SK-N-SH treated with all-trans-retinoic acid at 6 μM for 48 hours (cell line): ENCODE results near the gene PITRM1.

Experiments
- ATAC-seq: fragments of 200-7000 bp; cut with Tn5 transposase; 3 replicates; pipeline ENCODE4 v1.9.1; 2020; ENCODE audit warnings: mild to moderate bottlenecking, moderate library complexity
- BACH2 ChIP-seq: fragments of 250-450 bp; sonication (Bioruptor Pico); IDR thresholded peaks from 2 replicates; pipeline ENCODE4 v1.9.0; 2021; ENCODE audit warnings: mild to moderate bottlenecking, borderline replicate concordance
- CREB5 ChIP-seq: fragments of 250-450 bp; sonication (Bioruptor Pico); IDR thresholded peaks from 2 replicates; pipeline ENCODE4 v1.5.1; 2020; ENCODE audit warnings: low read depth, mild to moderate bottlenecking, moderate library complexity
- CSDC2 ChIP-seq: fragments of 250-450 bp; sonication (Bioruptor Pico); IDR thresholded peaks from 2 replicates; pipeline ENCODE4 v1.5.0; 2020; ENCODE audit warnings: mild to moderate bottlenecking, moderate library complexity
- CSRNP3 ChIP-seq: fragments of 250-450 bp; sonication (Bioruptor Pico); IDR thresholded peaks from 2 replicates; pipeline ENCODE4 v1.5.1; 2021; ENCODE audit warnings: mild to moderate bottlenecking, moderate library complexity
- ISL1 ChIP-seq: fragments of 250-450 bp; sonication (Bioruptor Pico); IDR thresholded peaks from 2 replicates; pipeline ENCODE4 v2.1.2; 2022; ENCODE audit warnings: mild to moderate bottlenecking, moderate library complexity
- PPARA ChIP-seq: fragments of 250-450 bp; sonication (Bioruptor Pico); IDR thresholded peaks from 2 replicates; pipeline ENCODE4 v1.5.0; 2020; ENCODE audit warnings: mild to moderate bottlenecking, borderline replicate concordance
- RARB ChIP-seq: fragments of 250-450 bp; sonication (Bioruptor Pico); IDR thresholded peaks from 2 replicates; pipeline ENCODE4 v1.8.0; 2021; ENCODE audit warnings: mild to moderate bottlenecking, moderate library complexity
- SNAI2 ChIP-seq: fragments of 250-450 bp; sonication (Bioruptor Pico); IDR thresholded peaks from 2 replicates; pipeline ENCODE4 v1.5.0; 2020; ENCODE audit warnings: mild to moderate bottlenecking, moderate library complexity
- TCF4 ChIP-seq: fragments of 250-450 bp; sonication (Bioruptor Pico); IDR thresholded peaks from 2 replicates; pipeline ENCODE4 v1.8.0; 2021; ENCODE audit warnings: mild to moderate bottlenecking, moderate library complexity, borderline replicate concordance
- TOX ChIP-seq: fragments of 250-450 bp; sonication (Bioruptor Pico); IDR thresholded peaks from 2 replicates; pipeline ENCODE4 v1.8.0; 2021; ENCODE audit warnings: mild to moderate bottlenecking, moderate library complexity, borderline replicate concordance
- ZFP3 ChIP-seq: fragments of 250-450 bp; sonication (Bioruptor Pico); IDR thresholded peaks from 2 replicates; pipeline ENCODE4 v1.5.0; 2020; ENCODE audit warnings: mild to moderate bottlenecking, moderate library complexity
- ZFP30 ChIP-seq: fragments of 450-650 bp; formaldehyde crosslinking; IDR thresholded peaks from 2 replicates; pipeline ENCODE4 v1.5.0; 2022; ENCODE audit warnings: mild to moderate bottlenecking, moderate library complexity
- ZNF565 ChIP-seq: fragments of 450-650 bp; formaldehyde crosslinking; conservative IDR thresholded peaks from 2 replicates; pipeline ENCODE4 v1.5.0; 2020; ENCODE audit warnings: low read depth, mild to moderate bottlenecking, moderate library complexity
- ZNF8 ChIP-seq: fragments of 450-650 bp; formaldehyde crosslinking; IDR thresholded peaks from 2 replicates; pipeline ENCODE4 v1.5.0; 2020; ENCODE audit warnings: mild to moderate bottlenecking, moderate library complexity
- TF ChIP-seq, protein P1 (sequence below): fragments of 250-450 bp; sonication (Bioruptor Pico); IDR thresholded peaks from 2 replicates; pipeline ENCODE4 v1.8.0; 2021; ENCODE audit warnings: low read depth, mild to moderate bottlenecking, moderate library complexity, borderline replicate concordance
- TF ChIP-seq, protein P2 (sequence below): fragments of 250-450 bp; sonication (Bioruptor Pico); IDR thresholded peaks from 2 replicates; pipeline ENCODE4 v1.5.0; 2020; ENCODE audit warnings: mild to moderate bottlenecking, moderate library complexity

Gene PITRM1

GRCh38 chr10:3122486-3123205, 49.9 kb downstream of the PITRM1 start:
- ATAC-seq, result no peak
- no peak for TF ChIP-seq ZNF8 (CRISPR knock-in tag)
- TF ChIP-seq ZFP3, result no peak
- TF ChIP-seq CSRNP3 (CRISPR knock-in tag), result no peak
- no peak for TF ChIP-seq RARB
- TF ChIP-seq TOX (CRISPR knock-in tag), result no peak

DNA sequence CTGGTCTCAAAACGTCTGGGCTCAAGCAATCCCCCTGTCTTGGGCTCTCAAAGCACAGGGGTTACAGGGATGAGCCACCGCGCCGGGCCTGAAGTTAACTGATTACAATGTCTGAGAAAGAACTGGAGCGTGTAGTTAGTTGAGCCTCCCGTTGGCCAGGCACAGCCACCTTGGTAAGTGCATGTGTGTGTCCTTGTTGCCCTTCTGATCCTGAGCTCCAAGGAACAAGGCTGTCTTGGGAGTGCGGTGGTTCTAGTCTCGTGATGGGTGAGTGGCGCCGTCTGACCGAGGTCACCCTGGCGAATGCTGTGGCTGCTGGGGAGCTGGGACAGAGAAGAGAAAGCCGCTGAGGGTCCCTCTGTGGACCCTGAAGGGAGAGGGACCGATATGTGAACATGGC, 50.5 kb downstream of the PITRM1 start:
- no peak for ATAC-seq
- TF ChIP-seq BACH2 (CRISPR knock-in tag), result no peak
- TF ChIP-seq RARB, result no peak
- no peak for TF ChIP-seq TOX (CRISPR knock-in tag)
- TF ChIP-seq, protein P1, sequence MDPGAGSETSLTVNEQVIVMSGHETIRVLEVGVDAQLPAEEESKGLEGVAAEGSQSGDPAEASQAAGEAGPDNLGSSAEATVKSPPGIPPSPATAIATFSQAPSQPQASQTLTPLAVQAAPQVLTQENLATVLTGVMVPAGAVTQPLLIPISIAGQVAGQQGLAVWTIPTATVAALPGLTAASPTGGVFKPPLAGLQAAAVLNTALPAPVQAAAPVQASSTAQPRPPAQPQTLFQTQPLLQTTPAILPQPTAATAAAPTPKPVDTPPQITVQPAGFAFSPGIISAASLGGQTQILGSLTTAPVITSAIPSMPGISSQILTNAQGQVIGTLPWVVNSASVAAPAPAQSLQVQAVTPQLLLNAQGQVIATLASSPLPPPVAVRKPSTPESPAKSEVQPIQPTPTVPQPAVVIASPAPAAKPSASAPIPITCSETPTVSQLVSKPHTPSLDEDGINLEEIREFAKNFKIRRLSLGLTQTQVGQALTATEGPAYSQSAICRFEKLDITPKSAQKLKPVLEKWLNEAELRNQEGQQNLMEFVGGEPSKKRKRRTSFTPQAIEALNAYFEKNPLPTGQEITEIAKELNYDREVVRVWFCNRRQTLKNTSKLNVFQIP (CRISPR knock-in tag), result no peak
- TF ChIP-seq CREB5, result no peak
- TF ChIP-seq SNAI2 (CRISPR knock-in tag), result no peak
- TF ChIP-seq, protein P2, sequence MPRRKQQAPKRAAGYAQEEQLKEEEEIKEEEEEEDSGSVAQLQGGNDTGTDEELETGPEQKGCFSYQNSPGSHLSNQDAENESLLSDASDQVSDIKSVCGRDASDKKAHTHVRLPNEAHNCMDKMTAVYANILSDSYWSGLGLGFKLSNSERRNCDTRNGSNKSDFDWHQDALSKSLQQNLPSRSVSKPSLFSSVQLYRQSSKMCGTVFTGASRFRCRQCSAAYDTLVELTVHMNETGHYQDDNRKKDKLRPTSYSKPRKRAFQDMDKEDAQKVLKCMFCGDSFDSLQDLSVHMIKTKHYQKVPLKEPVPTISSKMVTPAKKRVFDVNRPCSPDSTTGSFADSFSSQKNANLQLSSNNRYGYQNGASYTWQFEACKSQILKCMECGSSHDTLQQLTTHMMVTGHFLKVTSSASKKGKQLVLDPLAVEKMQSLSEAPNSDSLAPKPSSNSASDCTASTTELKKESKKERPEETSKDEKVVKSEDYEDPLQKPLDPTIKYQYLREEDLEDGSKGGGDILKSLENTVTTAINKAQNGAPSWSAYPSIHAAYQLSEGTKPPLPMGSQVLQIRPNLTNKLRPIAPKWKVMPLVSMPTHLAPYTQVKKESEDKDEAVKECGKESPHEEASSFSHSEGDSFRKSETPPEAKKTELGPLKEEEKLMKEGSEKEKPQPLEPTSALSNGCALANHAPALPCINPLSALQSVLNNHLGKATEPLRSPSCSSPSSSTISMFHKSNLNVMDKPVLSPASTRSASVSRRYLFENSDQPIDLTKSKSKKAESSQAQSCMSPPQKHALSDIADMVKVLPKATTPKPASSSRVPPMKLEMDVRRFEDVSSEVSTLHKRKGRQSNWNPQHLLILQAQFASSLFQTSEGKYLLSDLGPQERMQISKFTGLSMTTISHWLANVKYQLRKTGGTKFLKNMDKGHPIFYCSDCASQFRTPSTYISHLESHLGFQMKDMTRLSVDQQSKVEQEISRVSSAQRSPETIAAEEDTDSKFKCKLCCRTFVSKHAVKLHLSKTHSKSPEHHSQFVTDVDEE, result no peak
- no peak for TF ChIP-seq ZFP30 (CRISPR knock-in tag)
- TF ChIP-seq ZFP3, result no peak
- no peak for TF ChIP-seq PPARA
- TF ChIP-seq TCF4, result no peak
- TF ChIP-seq ZNF565 (CRISPR knock-in tag), result no peak
- no peak for TF ChIP-seq CSDC2 (CRISPR knock-in tag)
- TF ChIP-seq, all 23 proteins: peak for 0

DNA sequence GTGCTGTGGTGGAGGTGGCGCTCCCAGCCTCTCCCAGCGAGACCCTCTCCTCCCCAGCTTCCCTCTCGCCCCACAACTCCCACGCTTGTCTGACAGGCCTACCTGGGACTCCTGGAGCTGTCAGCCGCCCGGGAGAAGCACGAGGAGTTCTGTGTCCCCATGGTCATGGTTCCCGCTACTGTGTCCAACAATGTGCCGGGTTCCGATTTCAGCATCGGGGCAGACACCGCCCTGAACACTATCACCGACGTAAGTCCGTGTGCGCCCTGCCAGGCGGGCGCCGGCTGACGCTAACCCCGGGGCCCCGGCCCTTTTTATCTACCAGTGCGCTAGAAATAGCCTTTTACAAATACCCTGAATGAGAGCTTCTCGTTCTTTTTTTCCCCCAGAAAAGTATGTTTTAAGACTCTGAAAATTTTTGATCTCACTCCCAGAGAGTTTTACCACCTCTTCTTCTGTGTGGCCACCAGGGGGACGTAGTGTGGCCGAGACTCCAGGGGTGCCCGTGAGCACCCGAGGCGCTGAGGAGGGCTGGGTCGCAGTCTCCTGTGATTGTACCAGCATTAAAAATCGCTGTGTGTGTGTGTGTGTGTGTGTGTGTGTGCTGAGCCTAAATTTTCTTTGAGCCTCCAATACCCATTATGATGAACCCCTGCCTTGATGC, 52.7 kb downstream of the PITRM1 start:
- ATAC-seq, result peak; percentile 64

More for the DNA sequence above, 52.7 kb downstream of the PITRM1 start:
- TF ChIP-seq, protein P2, result no peak
- TF ChIP-seq BACH2 (CRISPR knock-in tag) (no peak), ISL1 (CRISPR knock-in tag) (no peak), PPARA (no peak), RARB (no peak), ZFP30 (CRISPR knock-in tag) (no peak), ZNF8 (CRISPR knock-in tag) (no peak)
